Measurements from ENCODE around the gene OTX1. TPM values are rescaled to one million over a fixed set of nuclear protein-coding genes. Genes with fewer than 3 reads are reported as not detected.

The OTX1 gene
- total and polyA plus RNA-seq, 10 of the 15 experiments (the other 5 are each of a cell fraction or from before 2014, with no cell fraction given) = 0.04 to 0.67 (median 0.23) TPM; not detected in 2

GRCh38 chr2:63058144-63058920 lies 7.7 kb downstream of the OTX1 start:
- SMC1A ChIA-PET (ENCODE audit: uncharacterized antibody, unreplicated experiment) = no interaction called here
- no peak overlapping the region for H3K27ac ChIP-seq (ENCODE audit: control insufficient read depth, insufficient read depth)
- H3K9me3 ChIP-seq (replicated peaks; ENCODE audit: control insufficient read depth, insufficient read depth, low read length) = no peaks in the 10 kb centered on the region; the same call in 1 of the 3 replicates
- no TSS peak for BruUV-seq (replicated peaks)
- in situ Hi-C loops (cut with MboI) = no loop called here
- peak overlapping the region; percentile 32; the same call in 1 of the 2 replicates for H3K4me2 ChIP-seq (ENCODE audit: control insufficient read depth, insufficient read depth)
- intact Hi-C loops (cut with micrococcal nuclease; ENCODE audit: unreplicated experiment) = loop anchor here (10.0 kb wide), 2 partner anchors 274 to 604 kb away; no protein-coding TSS in a partner anchor
- WGBS (ENCODE audit: insufficient coverage, insufficient replicate concordance, low lambda C conversion rate, missing lambda C conversion rate) = 36% methylated on average over 35 of the region's 35 CpGs
- H3K79me2 ChIP-seq (ENCODE audit: control insufficient read depth, insufficient read depth, low read length) = no peaks in the 10 kb centered on the region
- no peaks in the 10 kb centered on the region for H4K20me1 ChIP-seq (ENCODE audit: control insufficient read depth, insufficient read depth)
- no peak overlapping the region for H2AFZ ChIP-seq (ENCODE audit: control insufficient read depth, low read depth, low read length)
- peak overlapping the region; percentile 7; the same call in 1 of the 2 replicates for H3K4me3 ChIP-seq
- DNase-seq (ENCODE audit: low read depth, low spot score) (no peak), FAIRE-seq (no peak), ATAC-seq (peak; percentile 6; the same call in 1 of the 3 replicates)
- no peak overlapping the region for H3K9ac ChIP-seq (ENCODE audit: control insufficient read depth, insufficient read depth, low read length)
- POLR2A ChIA-PET = no interaction called here
- RAD21 ChIA-PET (ENCODE audit: unreplicated experiment) = no interaction called here
- TF ChIP-seq JUNB (IDR thresholded peaks at IDR 0.05) (no peak), EZH2 (IDR thresholded peaks at IDR 0.05; ENCODE audit: borderline replicate concordance, control insufficient read depth, low read depth, low read length) (0 out of 2 replicates have a peak, but pooled peaks have one; percentile 78), YY1 (IDR thresholded peaks at IDR 0.05; ENCODE audit: low read depth, low read length) (no peak), CTCF (IDR thresholded peaks at IDR 0.05 in 2 of 3, conservative IDR thresholded peaks at IDR 0.05 in 1 of 3; ENCODE audit: control insufficient read depth in 2 of 3, extremely low read depth in 1 of 3, insufficient read depth in 1 of 3, low read depth in 3 of 3, low read length in 3 of 3) (no peak), BMI1 (IDR thresholded peaks at IDR 0.05; ENCODE audit: borderline replicate concordance) (peak; percentile 78)
- peaks cover 9% of the 10 kb centered on the region; the same call in 1 of the 2 replicates for H3K4me1 ChIP-seq (ENCODE audit: control insufficient read depth, insufficient read depth, low read length)
- H3K27me3 ChIP-seq (replicated peaks in 1 of 2; ENCODE audit: control insufficient read depth in 2 of 2, insufficient read depth in 2 of 2, low read length in 1 of 2) = peaks cover 5 to 21% of the 10 kb centered on the region in 2 experiments
- CTCF ChIA-PET = no interaction called here
- no peaks in the 10 kb centered on the region; a peak in 1 of 4 replicates for H3K36me3 ChIP-seq (ENCODE audit: control insufficient read depth in 2 of 2, insufficient read depth in 2 of 2, low read length in 1 of 2)
